Activated T-helper 1 cell treated with Interleukin-2 at 50 U/mL for 16 hours (primary cell): Measurements from ENCODE around the gene STX8.

Experiments used
- DNase-seq: peaks from one replicate; pipeline ENCODE4 v3.0.0-alpha.2; 2020; ENCODE audit warnings: low read depth

Gene STX8

GRCh38 chr17:9239793-9240658 lies 335.6 kb downstream of the STX8 start:
- DNase-seq, result peak; percentile 59

GRCh38 chr17:9239246-9239792 lies 336.3 kb downstream of the STX8 start:
- no peak for DNase-seq

GRCh38 chr17:9238340-9239245 lies 337.0 kb downstream of the STX8 start:
- DNase-seq, result no peak

- DNase-seq, result no peak
Measured at GRCh38 chr17:9237661-9238301, 337.8 kb downstream of the STX8 start.

GRCh38 chr17:9237053-9237410 lies 338.6 kb downstream of the STX8 start:
- no peak for DNase-seq

GRCh38 chr17:9236286-9237052 lies 339.2 kb downstream of the STX8 start:
- no peak for DNase-seq

- no peak for DNase-seq
Measured at GRCh38 chr17:9235346-9235745, 340.3 kb downstream of the STX8 start.

GRCh38 chr17:9234389-9234945 lies 341.2 kb downstream of the STX8 start:
- DNase-seq, result no peak

GRCh38 chr17:9233761-9234160 lies 341.9 kb downstream of the STX8 start:
- DNase-seq, result no peak

- no peak for DNase-seq
Measured at GRCh38 chr17:9233271-9233599, 342.4 kb downstream of the STX8 start.

GRCh38 chr17:9232591-9233270 lies 342.9 kb downstream of the STX8 start:
- DNase-seq, result no peak

- DNase-seq, result no peak
Measured at GRCh38 chr17:9232155-9232475, 343.5 kb downstream of the STX8 start.

GRCh38 chr17:9231449-9232154 lies 344.0 kb downstream of the STX8 start:
- DNase-seq, result no peak

GRCh38 chr17:9230861-9231260 lies 344.8 kb downstream of the STX8 start:
- no peak for DNase-seq

- DNase-seq, result no peak
Measured at GRCh38 chr17:9230346-9230745, 345.3 kb downstream of the STX8 start.

- no peak for DNase-seq
Measured at GRCh38 chr17:9229826-9230201, 345.8 kb downstream of the STX8 start.

- DNase-seq, result no peak
Measured at GRCh38 chr17:9229160-9229825, 346.3 kb downstream of the STX8 start.

GRCh38 chr17:9228408-9229159 lies 347.0 kb downstream of the STX8 start:
- no peak for DNase-seq

- DNase-seq, result no peak
Measured at GRCh38 chr17:9227819-9228407, 347.7 kb downstream of the STX8 start.
